NCI-H446 (cell line): ENCODE data around the gene CUTC.
"Not testable (repeated sequence)": the region's sequence is repeated elsewhere in the genome, so short reads cannot be mapped to it uniquely, and the experiment has no call there.

Experiments
- DNase-seq, 2 experiments: peaks; one replicate each; lab custom pipeline; 2025; lab: John Stamatoyannopoulos, UW

Gene CUTC

GRCh38 chr10:99742701-99743100 lies 10.7 kb downstream of the CUTC start:
- no peak for DNase-seq

DNA sequence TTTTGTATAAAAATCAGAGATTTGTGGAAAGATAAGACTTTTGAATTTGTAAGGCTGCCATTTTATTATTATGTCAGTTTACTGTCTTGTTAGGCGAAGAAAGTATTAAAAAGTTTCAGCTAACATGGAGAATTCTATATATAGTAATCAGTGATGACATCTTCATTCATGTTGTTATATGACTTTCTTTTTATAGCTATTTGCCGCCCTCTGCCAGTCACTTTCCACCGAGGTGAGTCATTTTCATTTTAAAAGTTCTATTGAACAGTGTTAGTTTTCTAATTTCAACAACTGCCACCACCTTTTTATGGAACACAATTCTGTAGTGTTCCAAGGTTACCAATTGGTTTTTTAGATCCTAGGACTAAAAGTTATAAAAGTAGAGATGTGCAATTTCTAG lies 11.8 kb downstream of the CUTC start:
- DNase-seq: no peak

- not testable (repeated sequence) for DNase-seq
Measured at GRCh38 chr10:99746166-99746565, 14.1 kb downstream of the CUTC start.

GRCh38 chr10:99748823-99749451 lies 16.9 kb downstream of the CUTC start:
- no peak for DNase-seq

DNA sequence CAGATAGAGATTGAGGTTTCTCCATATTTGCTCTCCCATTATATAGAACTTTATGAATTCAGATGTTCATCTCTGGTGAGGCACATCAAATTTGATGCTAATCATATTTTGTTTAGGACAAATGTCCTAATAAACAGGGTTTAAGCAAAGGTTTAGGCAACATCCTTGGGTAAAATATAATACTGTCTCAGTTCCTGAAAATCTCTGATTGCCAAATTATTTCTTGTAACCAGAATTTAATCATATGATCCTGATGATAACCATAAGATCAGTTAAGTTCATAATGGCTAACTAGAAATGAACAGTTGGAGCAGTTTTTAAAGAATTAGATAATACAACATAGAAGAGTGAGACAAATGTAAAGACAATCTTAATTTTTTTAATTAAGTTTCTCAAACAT lies 18.6 kb downstream of the CUTC start:
- no peak for DNase-seq

DNA sequence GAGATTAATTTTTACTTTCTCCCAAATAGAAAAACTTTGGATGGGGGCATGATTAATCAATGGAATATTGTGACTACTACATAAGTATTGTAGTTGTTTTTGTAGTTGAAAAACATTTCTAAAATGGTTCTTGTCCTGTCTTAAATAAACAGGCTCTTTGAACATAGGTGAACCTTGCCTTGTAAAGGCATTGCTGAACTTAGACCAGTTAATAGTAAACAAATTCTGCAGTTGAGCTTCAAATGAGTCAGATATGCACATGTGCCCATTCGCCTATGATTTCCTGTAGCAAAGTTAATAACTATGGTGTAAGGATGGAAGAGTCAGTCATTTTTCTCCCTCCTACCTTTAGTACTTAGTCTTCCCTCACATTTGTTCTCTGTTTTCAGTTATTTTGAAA lies 22.6 kb downstream of the CUTC start:
- DNase-seq: no peak

DNA sequence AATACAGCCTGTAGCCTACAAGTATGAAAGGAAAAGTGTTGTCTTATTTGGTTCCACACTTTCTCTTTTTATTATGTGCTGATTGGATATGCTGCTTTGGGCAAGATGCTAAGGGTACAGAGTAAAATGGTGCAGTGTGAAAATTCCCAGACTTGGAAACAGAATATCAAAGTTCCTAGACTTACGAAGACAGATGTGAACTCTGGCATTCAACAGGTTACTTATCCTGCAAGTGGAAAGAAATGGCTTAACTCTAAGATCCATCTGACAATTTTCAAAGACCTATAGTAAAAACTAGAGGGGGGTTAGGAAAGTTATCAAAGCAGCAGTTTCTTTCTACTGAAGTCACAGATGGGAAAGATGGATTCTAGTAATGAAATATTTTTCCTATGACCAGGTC lies 24.1 kb downstream of the CUTC start:
- DNase-seq: no peak

GRCh38 chr10:99758211-99758891 lies 26.3 kb downstream of the CUTC start:
- DNase-seq: no peak

GRCh38 chr10:99760321-99760720 lies 28.3 kb downstream of the CUTC start:
- DNase-seq: no peak

- DNase-seq: no peak
Measured at GRCh38 chr10:99761365-99761764, 29.3 kb downstream of the CUTC start.

DNA sequence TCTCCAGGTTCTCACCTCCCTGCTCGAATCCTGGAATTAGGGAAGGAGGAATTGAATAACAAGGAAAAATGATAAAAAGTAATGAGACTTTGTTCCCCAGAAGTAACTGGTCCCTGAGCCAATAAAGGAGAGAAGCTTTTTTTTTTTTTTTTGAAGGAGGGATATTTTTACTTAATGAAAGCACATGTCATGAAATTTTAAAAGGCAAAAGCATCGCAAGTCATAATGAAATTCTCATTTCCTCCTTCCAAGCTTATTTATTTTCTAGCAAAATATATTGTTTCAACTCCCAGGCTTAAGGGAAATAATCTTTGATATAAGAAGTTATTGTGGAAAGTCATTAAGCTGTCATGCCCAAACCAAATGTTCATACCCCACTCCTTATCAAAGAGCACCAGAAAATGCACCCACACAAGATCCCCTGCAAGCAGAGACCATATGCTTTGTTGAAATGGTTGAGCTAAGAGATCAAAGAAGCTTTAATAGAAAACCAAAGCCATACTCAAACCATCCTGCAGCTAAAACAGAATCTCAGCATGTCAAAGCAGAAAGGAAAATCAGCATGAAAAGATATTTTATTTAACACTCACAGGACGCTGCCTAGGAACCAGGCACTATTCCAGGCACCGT lies 33.8 kb downstream of the CUTC start:
- no peak for DNase-seq

DNA sequence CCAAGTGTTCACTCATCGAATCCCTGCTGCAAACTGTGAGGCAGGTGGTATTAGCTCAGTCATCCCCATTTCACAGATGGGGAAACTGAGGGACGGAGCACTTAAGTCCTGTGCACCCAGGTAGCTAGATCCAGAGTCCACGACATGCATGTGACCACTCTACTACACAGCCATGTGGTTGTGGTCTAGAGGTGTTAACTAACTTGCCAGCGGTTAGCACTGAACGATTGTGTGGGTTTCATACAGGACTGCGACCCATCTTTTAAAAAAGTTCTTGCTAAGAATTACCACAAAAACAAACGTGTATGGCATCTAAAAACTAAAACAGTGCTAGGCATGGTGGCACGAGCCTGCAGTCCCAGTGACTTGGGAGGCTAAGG lies 34.3 kb downstream of the CUTC start:
- DNase-seq: no peak

DNA sequence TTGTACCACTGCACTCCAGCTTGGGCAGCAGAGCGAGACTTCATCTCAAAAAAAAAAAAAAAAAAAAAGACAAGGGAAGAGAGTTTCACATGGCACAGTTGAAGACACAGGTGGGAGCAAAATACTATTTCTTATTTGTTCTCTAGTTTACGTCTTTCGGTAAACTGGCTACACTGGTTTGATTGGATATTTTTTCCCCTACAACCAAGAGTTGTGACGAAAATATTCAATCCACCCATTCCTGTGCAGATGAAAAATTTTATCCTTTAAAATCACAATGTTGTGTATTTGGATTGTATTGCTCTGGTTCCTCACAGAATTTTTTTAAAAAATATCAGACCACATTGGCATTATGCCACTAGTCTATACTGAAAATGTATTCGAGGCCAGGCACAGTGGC lies 35.9 kb downstream of the CUTC start:
- DNase-seq: no peak

GRCh38 chr10:99768556-99768955 lies 36.5 kb downstream of the CUTC start:
- no peak for DNase-seq

DNA sequence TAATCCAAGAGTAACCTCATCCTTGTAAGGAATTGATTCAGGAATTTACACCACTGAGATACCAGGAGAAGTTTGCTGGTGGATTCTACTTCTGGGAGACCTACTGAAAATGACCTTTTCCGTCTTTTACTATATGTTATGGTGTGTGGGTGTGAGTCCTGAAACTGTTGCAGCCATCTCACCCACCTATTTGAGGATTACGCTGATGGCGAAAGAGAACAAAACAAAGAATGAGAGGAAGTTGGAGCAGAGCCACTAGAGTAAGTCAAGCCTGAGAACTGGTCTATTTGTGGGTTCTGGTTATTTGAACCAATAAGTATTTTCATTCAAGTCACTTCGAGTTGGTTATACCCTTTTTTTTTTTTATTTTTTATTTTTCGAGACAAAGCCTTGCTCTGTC lies 37.7 kb downstream of the CUTC start:
- DNase-seq: no peak

GRCh38 chr10:99770408-99771045 lies 38.5 kb downstream of the CUTC start:
- no peak for DNase-seq

- DNase-seq: no peak
Measured at GRCh38 chr10:99775850-99776249, 43.8 kb downstream of the CUTC start.

DNA sequence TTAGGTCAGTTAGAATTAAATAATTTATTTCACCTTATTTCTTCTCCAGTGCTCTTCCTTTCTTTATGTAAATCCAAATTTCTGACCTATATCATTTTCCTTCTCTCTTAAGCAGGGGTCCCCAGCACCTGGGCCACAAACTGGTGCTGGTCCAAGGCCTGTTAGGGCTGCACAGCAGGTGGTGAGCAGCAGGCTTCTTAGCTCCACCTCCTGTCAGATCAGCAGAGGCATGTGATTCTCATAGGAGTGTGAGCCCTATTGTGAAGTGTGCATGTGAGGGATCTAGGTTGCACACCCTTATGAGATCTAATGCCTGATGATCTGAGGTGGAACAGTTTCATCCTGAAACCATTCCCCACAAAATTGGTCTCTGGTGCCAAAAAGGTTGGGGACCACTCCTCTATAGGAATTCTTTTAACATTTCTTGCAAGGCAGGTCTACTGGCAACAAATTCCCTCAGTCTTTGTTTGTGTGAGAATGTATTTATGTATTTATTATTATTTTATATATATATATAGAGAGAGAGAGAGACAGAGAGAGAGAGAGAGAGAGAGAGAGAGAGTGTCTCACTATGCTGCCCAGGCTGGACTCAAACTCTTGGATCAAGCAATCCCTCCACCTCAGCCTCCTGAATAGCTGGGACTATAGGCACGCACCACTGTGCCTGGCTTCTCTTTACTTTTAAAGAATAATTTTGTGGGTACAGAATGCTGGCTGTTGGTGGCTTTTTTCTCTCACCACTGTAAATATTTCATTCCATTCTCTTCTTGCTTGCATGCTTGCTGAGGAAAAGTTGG lies 46.1 kb downstream of the CUTC start:
- no peak for DNase-seq

DNA sequence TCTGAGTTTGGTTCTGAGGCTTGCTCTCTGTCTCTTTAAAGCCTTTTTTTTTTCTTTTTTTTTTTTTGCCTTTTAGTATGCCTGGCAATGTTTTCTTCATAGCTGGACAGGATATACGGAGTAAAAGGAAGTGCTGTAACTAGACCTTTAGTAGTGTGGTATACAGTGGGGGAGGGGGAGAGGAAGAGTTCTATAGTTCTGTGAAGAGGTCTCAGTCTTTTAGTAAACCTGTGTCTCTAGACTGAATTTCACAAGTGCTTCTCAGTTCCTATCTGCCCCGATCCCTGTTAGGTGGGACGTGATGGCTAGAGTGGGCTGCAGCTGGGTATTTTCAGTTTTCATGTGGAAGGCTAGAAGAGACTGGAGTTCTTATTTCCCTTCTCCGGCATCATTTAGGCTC lies 47.3 kb downstream of the CUTC start:
- no peak for DNase-seq

DNA sequence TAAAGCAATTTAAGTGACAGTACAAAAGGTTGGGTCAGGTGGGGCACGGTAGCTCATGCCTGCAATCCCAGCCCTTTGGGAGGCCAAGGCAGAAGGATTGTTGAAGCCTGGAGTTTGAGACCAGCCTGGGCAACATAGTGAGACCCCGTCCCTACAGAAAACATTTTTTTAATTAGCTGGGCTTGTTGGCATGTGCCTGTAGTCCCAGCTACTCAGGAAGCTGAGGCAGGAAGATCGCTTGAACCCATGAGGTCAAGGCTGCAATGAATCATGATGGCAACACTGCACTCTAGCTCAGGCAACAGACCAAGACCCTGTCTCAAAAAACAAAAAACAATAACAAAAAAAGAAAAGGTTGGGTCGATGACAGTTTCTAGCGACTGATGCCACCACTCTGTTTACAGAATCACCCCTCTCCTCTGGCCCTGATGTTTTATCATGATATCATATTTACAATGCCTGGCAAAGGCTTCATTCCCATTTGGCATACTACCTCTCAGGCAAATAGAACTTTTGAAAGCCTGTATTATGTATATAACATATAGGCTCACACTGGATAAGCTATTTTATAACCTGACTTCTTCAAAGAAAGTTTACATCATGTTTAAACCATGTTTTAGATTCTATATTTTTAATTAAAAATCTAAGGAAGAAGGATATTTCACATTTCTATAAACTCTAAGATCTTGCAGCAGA lies 49.8 kb downstream of the CUTC start:
- DNase-seq: no peak

DNA sequence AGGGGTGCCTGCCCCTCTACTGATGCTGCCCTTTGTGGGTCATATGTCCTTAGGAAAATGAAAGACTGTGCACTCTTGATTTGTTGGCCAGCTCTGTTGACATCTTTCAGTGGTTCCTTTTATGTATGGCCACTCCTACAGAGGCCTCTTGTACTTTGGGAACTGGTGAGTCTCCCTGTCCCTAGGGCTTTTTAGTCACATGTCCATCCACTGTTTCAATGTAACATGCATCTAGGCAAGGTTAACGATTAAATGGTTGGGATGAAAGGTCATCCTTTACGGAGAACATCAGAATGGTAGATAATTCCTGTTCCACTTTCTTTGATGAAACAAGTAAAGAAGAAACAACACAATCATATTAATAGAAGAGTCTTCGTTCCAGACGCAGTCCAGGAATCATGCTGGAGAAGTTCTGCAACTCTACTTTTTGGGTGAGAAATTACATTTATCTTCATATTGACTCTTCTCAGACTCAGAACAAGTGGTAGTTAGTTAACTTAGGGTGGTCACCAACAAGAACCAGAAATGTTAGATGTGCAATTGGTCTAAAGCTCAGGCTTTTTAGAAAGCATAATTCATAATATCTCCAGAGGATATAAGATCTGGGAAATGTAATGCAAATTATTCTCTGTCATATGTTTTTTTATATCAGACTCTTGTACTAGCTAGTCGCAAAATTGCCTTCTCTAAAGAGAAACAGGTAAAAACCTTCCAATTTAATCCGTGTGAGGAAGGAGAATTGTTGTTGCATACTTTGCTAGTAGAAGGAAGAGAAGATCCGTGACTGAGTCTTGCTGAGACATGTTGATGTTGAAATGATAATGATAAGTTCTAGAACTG lies 50.6 kb downstream of the CUTC start, which contains the start of gene ABCC2:
TSS of gene ABCC2 (plus strand) at position 194 of the 840 bp plus-strand sequence. CDS start at position 399, 205 bp downstream.
- DNase-seq: no peak
